ENCODE measurements around the gene EGFL8. TPM values are rescaled to one million over a fixed set of nuclear protein-coding genes. Genes with fewer than 3 reads are reported as not detected.

Gene EGFL8
- total RNA-seq, 1 donor from 2014 or later, result 9.2 TPM

GRCh38 chr6:32166411-32167061, 2.1 kb downstream of the EGFL8 start:
- intact Hi-C loops (cut with micrococcal nuclease), result no loop called here
- Histone ChIP-seq H3K4me3 (no peak overlapping the region), H3K36me3 (peaks cover 66% of the 10 kb centered on the region), H3K27ac (replicated peaks) (no peak overlapping the region), H3K27me3 (ENCODE audit: low read depth) (no peaks in the 10 kb centered on the region), H3K4me1 (peaks cover 8% of the 10 kb centered on the region), H3K9me3 (replicated peaks) (no peaks in the 10 kb centered on the region)
- no peak for DNase-seq
- TF ChIP-seq CTCF (IDR thresholded peaks at IDR 0.05; ENCODE audit: borderline replicate concordance), result no peak

- Histone ChIP-seq H3K4me1 (peaks cover 8% of the 10 kb centered on the region), H3K27me3 (ENCODE audit: low read depth) (no peaks in the 10 kb centered on the region), H3K27ac (replicated peaks) (peak overlapping the region; percentile 15), H3K4me3 (no peak overlapping the region), H3K9me3 (replicated peaks) (no peaks in the 10 kb centered on the region), H3K36me3 (peaks cover 61% of the 10 kb centered on the region)
- intact Hi-C loops (cut with micrococcal nuclease), result no loop called here
- no peak for TF ChIP-seq CTCF (IDR thresholded peaks at IDR 0.05; ENCODE audit: borderline replicate concordance)
- no peak for DNase-seq
These were observed 2.9 kb downstream of the EGFL8 start for GRCh38 chr6:32167154-32167760.

DNA sequence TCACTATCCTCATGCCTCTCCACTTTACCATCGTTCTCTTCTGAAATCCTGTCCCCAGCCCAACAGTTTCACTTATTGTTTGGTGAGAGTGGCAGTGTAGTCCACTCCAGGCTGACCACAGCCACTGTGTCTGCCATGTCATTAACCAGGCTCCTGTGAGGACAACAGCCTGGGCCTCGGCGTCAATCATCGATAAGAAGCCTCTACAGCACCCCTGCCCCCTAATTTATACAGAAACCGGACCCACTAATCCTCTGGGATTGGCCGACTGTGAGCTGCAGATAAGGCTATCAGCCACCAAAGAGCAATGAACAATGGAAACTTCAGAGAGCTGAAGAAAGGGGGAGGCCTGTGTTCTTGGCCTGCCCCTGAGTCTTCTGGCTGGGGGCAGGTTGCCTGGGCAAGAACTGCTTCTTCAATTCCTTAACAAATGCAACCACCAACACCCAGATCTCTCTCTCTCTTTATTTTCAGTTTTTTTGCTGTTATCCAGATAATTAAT, 3.4 kb downstream of the EGFL8 start:
- no peaks in the 10 kb centered on the region for H3K27me3 ChIP-seq (ENCODE audit: low read depth)
- H3K4me1 ChIP-seq, result peaks cover 4% of the 10 kb centered on the region
- peak overlapping the region; percentile 15 for H3K27ac ChIP-seq (replicated peaks)
- no peak for TF ChIP-seq CTCF (IDR thresholded peaks at IDR 0.05; ENCODE audit: borderline replicate concordance)
- no peaks in the 10 kb centered on the region for H3K9me3 ChIP-seq (replicated peaks)
- no peak overlapping the region for H3K4me3 ChIP-seq
- H3K36me3 ChIP-seq, result peaks cover 56% of the 10 kb centered on the region
- DNase-seq, result no peak
- intact Hi-C loops (cut with micrococcal nuclease), result no loop called here

DNA sequence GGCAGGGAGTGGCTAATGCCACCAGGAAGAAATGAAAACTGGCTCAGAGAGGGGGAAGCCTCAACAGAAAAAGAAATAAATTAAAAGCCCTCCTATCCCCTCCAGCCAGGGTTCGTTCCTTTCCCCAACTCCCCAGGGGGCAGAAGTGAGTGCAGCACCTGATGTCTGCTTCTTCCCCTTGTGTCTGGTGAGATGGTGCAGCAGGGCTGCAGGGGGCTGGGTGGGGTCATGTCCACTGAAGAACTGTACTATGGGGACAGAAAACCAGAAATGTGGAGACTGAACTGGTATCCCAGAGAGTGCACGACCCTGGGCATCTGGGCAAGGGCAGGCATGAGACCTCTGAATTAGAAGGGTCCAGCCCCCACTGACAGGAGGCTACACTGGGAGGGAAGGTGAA, 4.0 kb downstream of the EGFL8 start:
- Histone ChIP-seq H3K4me3 (no peak overlapping the region), H3K27me3 (ENCODE audit: low read depth) (no peaks in the 10 kb centered on the region), H3K4me1 (peaks cover 2% of the 10 kb centered on the region), H3K36me3 (peaks cover 50% of the 10 kb centered on the region), H3K9me3 (replicated peaks) (no peaks in the 10 kb centered on the region), H3K27ac (replicated peaks) (peak overlapping the region; percentile 15)
- DNase-seq, result no peak
- no peak for TF ChIP-seq CTCF (IDR thresholded peaks at IDR 0.05; ENCODE audit: borderline replicate concordance)
- intact Hi-C loops (cut with micrococcal nuclease), result no loop called here

DNA sequence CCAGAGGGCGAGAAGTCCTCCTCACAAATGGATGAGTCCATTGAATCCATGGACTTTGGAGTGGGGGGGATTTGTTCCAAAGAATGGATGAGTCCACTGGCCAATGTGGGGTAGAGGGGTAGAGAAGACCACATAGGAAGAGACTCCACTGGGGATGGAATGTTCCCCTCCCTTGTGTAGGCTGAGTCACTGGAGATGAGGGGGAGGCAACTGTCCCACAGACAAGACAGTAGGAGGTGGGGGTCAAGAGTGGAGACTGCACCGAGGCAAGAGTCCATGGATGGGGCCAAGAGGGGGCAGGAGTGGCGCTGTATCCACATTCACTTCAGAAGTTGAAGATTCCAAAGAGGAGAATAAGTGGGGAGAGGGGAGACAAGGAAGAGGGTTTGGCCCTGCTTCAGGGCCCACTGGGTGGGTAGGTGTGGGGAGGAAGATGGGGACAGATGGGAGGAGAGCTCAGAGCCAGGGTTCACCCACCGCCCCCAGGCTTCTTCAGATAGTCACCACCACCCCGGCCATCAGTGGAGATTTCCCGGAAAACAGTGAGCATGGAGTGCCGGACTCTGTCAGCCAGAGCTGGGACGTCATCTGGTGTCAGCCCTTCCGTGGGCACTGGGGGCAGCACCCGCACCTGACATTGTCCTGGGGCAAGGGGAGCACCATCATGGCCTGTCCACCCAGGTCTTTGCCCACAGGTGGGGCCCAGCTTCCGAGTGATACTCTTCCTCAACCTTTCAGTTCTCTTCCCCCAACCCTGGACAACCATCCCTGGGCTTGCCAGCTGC, 4.6 kb downstream of the EGFL8 start:
- Histone ChIP-seq H3K36me3 (peaks cover 50% of the 10 kb centered on the region), H3K27ac (replicated peaks) (no peak overlapping the region), H3K4me1 (peaks cover 4% of the 10 kb centered on the region), H3K4me3 (no peak overlapping the region), H3K9me3 (replicated peaks) (no peaks in the 10 kb centered on the region), H3K27me3 (ENCODE audit: low read depth) (no peaks in the 10 kb centered on the region)
- TF ChIP-seq CTCF (IDR thresholded peaks at IDR 0.05; ENCODE audit: borderline replicate concordance), result no peak
- no peak for DNase-seq
- intact Hi-C loops (cut with micrococcal nuclease), result no loop called here
